ENCODE measurements around the gene CCDC177. TPM values are rescaled to one million over a fixed set of nuclear protein-coding genes. Genes with fewer than 3 reads are reported as not detected.

CCDC177 gene
- total RNA-seq, 1 experiment from 2014 or later: 0.06 TPM

- Histone ChIP-seq H3K36me3 (no peaks in the 10 kb centered on the region), H3K9me3 (replicated peaks) (no peaks in the 10 kb centered on the region), H3K4me3 (no peak overlapping the region), H3K4me1 (no peaks in the 10 kb centered on the region), H3K27ac (no peak overlapping the region), H3K27me3 (no peaks in the 10 kb centered on the region)
- DNase-seq: no peak
Measured at GRCh38 chr14:69561893-69562292, 12.8 kb downstream of the CCDC177 start.

GRCh38 chr14:69560826-69561225 lies 13.8 kb downstream of the CCDC177 start:
- Histone ChIP-seq H3K9me3 (replicated peaks) (no peaks in the 10 kb centered on the region), H3K27me3 (no peaks in the 10 kb centered on the region), H3K4me1 (no peaks in the 10 kb centered on the region)

GRCh38 chr14:69559581-69560011 lies 15.1 kb downstream of the CCDC177 start:
- Histone ChIP-seq H3K27ac (no peak overlapping the region), H3K4me3 (no peak overlapping the region), H3K4me1 (no peaks in the 10 kb centered on the region), H3K9me3 (replicated peaks) (no peaks in the 10 kb centered on the region), H3K27me3 (no peaks in the 10 kb centered on the region), H3K36me3 (no peaks in the 10 kb centered on the region)
- DNase-seq: no peak

More at GRCh38 chr14:69560826-69561225, 13.8 kb downstream of the CCDC177 start:
- Histone ChIP-seq H3K36me3 (no peaks in the 10 kb centered on the region), H3K4me3 (no peak overlapping the region), H3K27ac (no peak overlapping the region)
- no peak for DNase-seq

- no peak overlapping the region for H3K4me3 ChIP-seq
- no peaks in the 10 kb centered on the region for H3K27me3 ChIP-seq
- DNase-seq: no peak
- H3K4me1 ChIP-seq: no peaks in the 10 kb centered on the region
- no peaks in the 10 kb centered on the region for H3K9me3 ChIP-seq (replicated peaks)
- no peaks in the 10 kb centered on the region for H3K36me3 ChIP-seq
- no peak overlapping the region for H3K27ac ChIP-seq
Measured at GRCh38 chr14:69558774-69559173, 15.9 kb downstream of the CCDC177 start.

GRCh38 chr14:69554500-69554899 lies 20.2 kb downstream of the CCDC177 start:
- no peak for DNase-seq
- Histone ChIP-seq H3K9me3 (replicated peaks) (no peaks in the 10 kb centered on the region), H3K36me3 (no peaks in the 10 kb centered on the region), H3K4me3 (no peak overlapping the region), H3K27me3 (no peaks in the 10 kb centered on the region), H3K27ac (no peak overlapping the region), H3K4me1 (no peaks in the 10 kb centered on the region)

- H3K27me3 ChIP-seq: no peaks in the 10 kb centered on the region
- no peaks in the 10 kb centered on the region for H3K4me1 ChIP-seq
- no peak for DNase-seq
- H3K4me3 ChIP-seq: no peak overlapping the region
- H3K9me3 ChIP-seq (replicated peaks): no peaks in the 10 kb centered on the region
- H3K36me3 ChIP-seq: no peaks in the 10 kb centered on the region
- no peak overlapping the region for H3K27ac ChIP-seq
Measured at GRCh38 chr14:69553252-69553651, 21.4 kb downstream of the CCDC177 start.

- no peaks in the 10 kb centered on the region for H3K4me1 ChIP-seq
- H3K4me3 ChIP-seq: no peak overlapping the region
- no peak for DNase-seq
- no peak overlapping the region for H3K27ac ChIP-seq
- no peaks in the 10 kb centered on the region for H3K27me3 ChIP-seq
- no peaks in the 10 kb centered on the region for H3K36me3 ChIP-seq
- no peaks in the 10 kb centered on the region for H3K9me3 ChIP-seq (replicated peaks)
Measured at GRCh38 chr14:69551511-69551910, 23.2 kb downstream of the CCDC177 start.

- H3K36me3 ChIP-seq: no peaks in the 10 kb centered on the region
- H3K27me3 ChIP-seq: no peaks in the 10 kb centered on the region
- no peak overlapping the region for H3K4me3 ChIP-seq
- no peak for DNase-seq
- H3K27ac ChIP-seq: no peak overlapping the region
- H3K9me3 ChIP-seq (replicated peaks): no peaks in the 10 kb centered on the region
- no peaks in the 10 kb centered on the region for H3K4me1 ChIP-seq
Measured at GRCh38 chr14:69548566-69548965, 26.1 kb downstream of the CCDC177 start.

GRCh38 chr14:69547701-69548348 lies 26.8 kb downstream of the CCDC177 start:
- Histone ChIP-seq H3K27ac (no peak overlapping the region), H3K27me3 (no peaks in the 10 kb centered on the region), H3K36me3 (no peaks in the 10 kb centered on the region), H3K9me3 (replicated peaks) (no peaks in the 10 kb centered on the region), H3K4me3 (no peak overlapping the region), H3K4me1 (no peaks in the 10 kb centered on the region)
- DNase-seq: no peak

- Histone ChIP-seq H3K27ac (no peak overlapping the region), H3K36me3 (no peaks in the 10 kb centered on the region), H3K9me3 (replicated peaks) (no peaks in the 10 kb centered on the region), H3K4me3 (no peak overlapping the region), H3K4me1 (no peaks in the 10 kb centered on the region), H3K27me3 (no peaks in the 10 kb centered on the region)
- peak; percentile 60 to 68 for DNase-seq
Measured at GRCh38 chr14:69543341-69544115, 31.1 kb downstream of the CCDC177 start.

GRCh38 chr14:69542311-69542710 lies 32.4 kb downstream of the CCDC177 start:
- no peaks in the 10 kb centered on the region for H3K4me1 ChIP-seq
- no peak for DNase-seq

GRCh38 chr14:69540654-69541335 lies 33.9 kb downstream of the CCDC177 start:
- Histone ChIP-seq H3K4me1 (no peaks in the 10 kb centered on the region), H3K36me3 (no peaks in the 10 kb centered on the region), H3K9me3 (replicated peaks) (no peaks in the 10 kb centered on the region), H3K27me3 (no peaks in the 10 kb centered on the region), H3K27ac (no peak overlapping the region), H3K4me3 (no peak overlapping the region)
- no peak for DNase-seq

More at GRCh38 chr14:69542311-69542710, 32.4 kb downstream of the CCDC177 start:
- no peaks in the 10 kb centered on the region for H3K9me3 ChIP-seq (replicated peaks)
- no peaks in the 10 kb centered on the region for H3K27me3 ChIP-seq
- H3K27ac ChIP-seq: no peak overlapping the region
- no peak overlapping the region for H3K4me3 ChIP-seq
- no peaks in the 10 kb centered on the region for H3K36me3 ChIP-seq

- Histone ChIP-seq H3K4me1 (no peaks in the 10 kb centered on the region), H3K9me3 (replicated peaks) (no peaks in the 10 kb centered on the region), H3K36me3 (no peaks in the 10 kb centered on the region), H3K27ac (no peak overlapping the region), H3K4me3 (no peak overlapping the region), H3K27me3 (no peaks in the 10 kb centered on the region)
- DNase-seq: no peak
Measured at GRCh38 chr14:69539631-69540410, 34.9 kb downstream of the CCDC177 start.

- no peak for DNase-seq
- no peaks in the 10 kb centered on the region for H3K9me3 ChIP-seq (replicated peaks)
- no peaks in the 10 kb centered on the region for H3K27me3 ChIP-seq
- no peak overlapping the region for H3K4me3 ChIP-seq
- no peaks in the 10 kb centered on the region for H3K4me1 ChIP-seq
- H3K36me3 ChIP-seq: no peaks in the 10 kb centered on the region
- H3K27ac ChIP-seq: no peak overlapping the region
Measured at GRCh38 chr14:69538766-69539165, 35.9 kb downstream of the CCDC177 start.
